Brain pericyte (primary cell): Measurements from ENCODE around the gene POLR3B.

Experiments used
- DNase-seq: peaks from one replicate; pipeline ENCODE4 v3.0.0-alpha.2; 2012; ENCODE audit warnings: low read depth, low spot score

POLR3B gene

DNA sequence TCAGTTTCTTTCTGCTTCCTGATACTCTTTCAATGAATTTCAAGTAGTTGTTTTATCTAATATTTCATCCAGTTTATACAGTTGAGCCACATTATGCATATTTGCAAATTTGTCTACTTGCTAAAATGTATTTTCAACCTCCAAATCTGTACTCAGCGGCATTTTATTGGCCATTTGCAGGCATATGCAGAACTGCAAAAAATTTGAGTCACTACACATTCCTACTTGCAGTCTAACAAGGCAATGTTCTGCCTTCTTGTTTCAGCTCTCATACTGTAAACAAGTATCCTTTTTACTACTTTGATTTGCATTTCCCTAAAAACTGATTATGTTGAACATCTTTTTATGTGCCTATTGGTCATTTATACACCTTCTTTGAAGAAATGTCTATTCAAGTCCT, 55.0 kb downstream of the POLR3B start:
- no peak for DNase-seq

DNA sequence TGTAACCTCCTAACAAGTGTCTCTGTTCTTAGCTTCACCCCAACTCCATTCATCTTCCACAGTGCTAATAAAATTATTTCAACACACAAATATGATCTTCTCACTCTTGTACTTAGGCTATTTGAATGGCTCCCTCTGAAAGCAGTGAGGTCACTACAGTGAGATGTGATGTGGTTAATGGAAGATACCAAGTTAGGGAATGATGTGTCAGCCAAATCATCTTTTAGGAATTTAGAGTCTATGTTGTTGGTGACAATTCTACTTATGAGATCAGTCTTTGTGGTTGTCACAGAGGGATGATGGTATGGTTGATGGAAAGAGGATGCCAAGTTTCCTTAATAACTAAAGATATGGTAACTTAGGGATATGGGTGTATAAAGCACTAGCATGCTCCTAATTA, 57.6 kb downstream of the POLR3B start:
- no peak for DNase-seq

- no peak for DNase-seq
Observed at GRCh38 chr12:106416273-106416672, 58.7 kb downstream of the POLR3B start.

- no peak for DNase-seq
Observed at GRCh38 chr12:106417926-106418910, 60.7 kb downstream of the POLR3B start.

DNA sequence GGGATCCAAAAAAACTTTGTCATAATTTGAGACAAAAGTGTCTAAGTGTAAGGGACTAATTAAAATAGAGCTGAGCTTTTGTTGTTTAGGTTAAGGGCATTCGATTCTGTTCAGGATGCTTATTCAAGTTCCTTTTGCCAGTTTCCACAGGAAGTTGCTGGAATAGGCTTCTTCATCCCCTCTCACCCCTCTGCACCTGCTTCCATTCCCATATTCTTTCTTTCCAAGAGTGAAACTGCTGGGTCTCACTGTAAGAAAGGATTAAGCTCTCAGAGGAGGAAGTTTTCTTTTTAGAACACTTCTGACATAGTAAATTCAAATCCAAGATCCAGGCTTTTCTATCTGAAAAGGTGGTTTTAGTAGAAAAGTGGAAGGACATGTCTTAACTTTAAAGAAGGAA, 61.4 kb downstream of the POLR3B start:
- no peak for DNase-seq

- DNase-seq, result no peak
Observed at GRCh38 chr12:106423291-106423690, 65.7 kb downstream of the POLR3B start.

DNA sequence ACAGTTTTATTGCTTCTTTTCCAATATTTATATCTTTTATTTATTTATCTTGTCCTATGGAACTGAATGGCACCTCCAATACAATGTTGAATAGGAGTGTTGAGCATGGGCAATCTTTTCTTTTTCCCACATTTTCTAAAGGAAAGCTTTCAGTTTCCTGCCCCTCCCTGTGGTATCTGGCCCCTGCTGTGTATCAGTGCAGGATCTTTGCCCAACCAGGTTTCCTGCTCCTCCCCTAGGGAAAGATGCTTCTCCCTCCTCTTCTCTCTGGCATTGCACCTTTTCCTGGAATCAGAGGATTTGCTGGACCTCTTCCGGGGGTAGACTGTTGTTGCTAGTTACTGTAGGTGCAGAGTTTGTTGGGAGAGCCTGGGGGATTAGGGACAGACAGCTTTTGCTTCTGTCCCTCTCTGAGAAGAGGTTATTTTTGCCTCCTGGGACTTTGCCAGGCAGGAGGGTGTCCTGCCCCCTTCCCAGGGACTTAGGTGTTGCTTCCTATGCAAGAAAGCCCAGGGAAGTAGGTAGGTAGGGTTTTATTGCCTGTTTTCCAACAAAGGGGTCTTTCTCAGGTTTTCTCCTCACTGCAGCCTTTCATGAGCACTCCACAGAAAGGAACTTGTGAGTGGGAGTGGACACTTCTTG, 67.6 kb downstream of the POLR3B start:
- DNase-seq, result no peak

DNA sequence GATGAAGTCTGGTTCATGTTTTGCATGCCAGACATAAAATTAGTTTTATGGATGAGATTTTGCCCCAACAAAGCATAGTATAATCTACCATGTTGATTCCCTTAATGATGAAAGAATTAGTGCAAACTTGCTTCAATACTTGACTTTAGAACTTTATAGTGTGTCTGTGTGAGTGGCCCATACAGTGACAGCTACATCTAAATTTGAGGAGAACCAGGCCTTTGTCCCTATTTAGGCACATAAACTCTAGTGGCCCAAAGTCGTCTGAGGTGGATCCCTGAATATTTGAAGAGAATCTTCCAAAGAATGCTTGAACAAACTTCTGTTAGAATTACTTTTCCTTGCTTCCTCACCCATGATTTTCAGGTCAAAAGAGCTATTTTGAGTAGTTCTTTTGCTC, 70.4 kb downstream of the POLR3B start:
- no peak for DNase-seq

GRCh38 chr12:106428384-106428783, 70.8 kb downstream of the POLR3B start:
- DNase-seq, result no peak

DNA sequence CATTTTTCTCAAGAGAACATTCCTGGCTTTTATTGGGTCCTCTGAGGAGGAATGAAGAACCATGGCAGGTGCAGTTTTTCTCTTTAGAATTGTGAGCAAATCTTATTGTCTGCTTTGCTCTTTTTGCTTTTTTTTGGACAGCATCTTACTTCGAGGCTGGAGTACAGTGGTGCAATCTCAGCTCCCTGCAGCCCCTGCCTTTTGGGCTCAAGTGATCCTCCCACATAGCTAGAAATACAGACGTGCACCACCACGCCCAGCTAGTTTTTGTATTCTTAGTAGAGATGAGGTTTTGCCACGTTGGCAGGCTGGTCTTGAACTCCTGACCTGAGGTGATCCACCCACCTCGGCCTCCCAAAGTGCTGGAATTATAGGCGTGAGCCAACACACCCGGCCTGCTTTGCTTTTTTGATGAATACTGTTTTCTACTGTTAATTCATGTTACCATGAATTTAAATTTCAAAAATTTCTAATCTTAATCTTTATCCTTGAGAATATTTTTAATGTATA, 71.5 kb downstream of the POLR3B start:
- no peak for DNase-seq

- no peak for DNase-seq
Observed at GRCh38 chr12:106429636-106430035, 72.1 kb downstream of the POLR3B start.

GRCh38 chr12:106431839-106432411, 74.4 kb downstream of the POLR3B start:
- DNase-seq, result no peak

- no peak for DNase-seq
Observed at GRCh38 chr12:106433055-106433454, 75.5 kb downstream of the POLR3B start.

DNA sequence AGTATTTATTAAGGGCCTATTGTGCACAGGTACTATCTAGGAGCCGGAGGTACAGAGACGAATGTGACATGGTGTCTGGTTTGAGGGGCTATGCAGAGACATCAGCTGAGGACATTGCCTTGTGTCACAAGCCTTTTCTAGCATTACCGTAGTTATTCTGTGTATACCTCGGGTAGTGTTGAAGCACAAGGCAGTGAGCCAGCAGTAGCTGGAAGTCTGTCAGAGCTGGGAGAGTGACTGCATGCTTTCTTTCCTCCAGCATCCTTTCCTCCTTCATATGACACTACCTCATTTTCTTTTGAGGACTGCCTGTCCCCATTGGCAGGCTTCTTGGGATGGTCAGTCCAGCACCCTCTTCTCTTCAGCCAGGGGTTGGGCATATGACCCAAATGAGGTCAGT, 77.0 kb downstream of the POLR3B start:
- no peak for DNase-seq

GRCh38 chr12:106436164-106436563, 78.6 kb downstream of the POLR3B start:
- DNase-seq, result no peak

DNA sequence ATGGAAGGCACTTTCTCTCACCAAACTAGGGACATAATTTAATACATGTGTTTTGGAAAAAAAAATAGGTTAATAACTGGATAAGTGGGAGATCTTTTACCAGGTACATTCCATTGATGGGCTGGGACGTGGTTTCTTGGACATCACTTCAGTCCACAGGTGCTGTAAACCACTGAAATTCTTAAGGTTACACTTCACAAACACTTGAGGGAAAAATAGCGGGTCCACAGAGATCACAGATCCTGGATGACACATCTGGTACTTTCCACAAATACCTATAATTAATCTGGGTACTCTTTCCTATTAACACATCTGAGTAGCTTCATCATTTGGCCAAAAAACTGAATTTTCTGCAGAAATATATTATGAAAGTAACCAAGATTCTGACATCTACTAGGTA, 85.0 kb downstream of the POLR3B start:
- no peak for DNase-seq

GRCh38 chr12:106445053-106445452, 87.5 kb downstream of the POLR3B start:
- no peak for DNase-seq

- no peak for DNase-seq
Observed at GRCh38 chr12:106445959-106446358, 88.4 kb downstream of the POLR3B start.

GRCh38 chr12:106446419-106447092, 89.0 kb downstream of the POLR3B start:
- DNase-seq, result no peak

- DNase-seq, result no peak
Observed at GRCh38 chr12:106452309-106452708, 94.8 kb downstream of the POLR3B start.

- no peak for DNase-seq
Observed at GRCh38 chr12:106455111-106455510, 97.6 kb downstream of the POLR3B start.

DNA sequence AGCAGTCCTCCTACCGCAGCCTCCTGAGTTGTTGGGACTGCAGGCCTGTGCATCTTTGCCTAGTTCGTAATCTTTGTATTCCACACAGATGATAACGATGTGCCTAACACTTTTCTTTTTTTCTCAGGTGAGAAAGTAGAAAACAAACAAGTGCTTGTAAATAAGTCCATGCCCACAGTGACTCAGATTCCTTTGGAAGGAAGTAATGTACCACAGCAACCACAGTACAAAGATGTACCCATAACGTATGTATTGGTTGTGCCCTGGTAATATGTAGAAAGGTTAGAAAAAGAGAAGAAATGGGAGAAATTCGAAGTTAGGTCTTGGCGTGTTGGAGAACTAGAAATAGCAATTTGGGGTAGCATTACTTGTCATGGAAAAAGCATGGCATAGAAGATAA, 101.6 kb downstream of the POLR3B start:
- DNase-seq, result no peak
